ENCODE measurements around the gene SPAG6. TPM values are rescaled to one million over a fixed set of nuclear protein-coding genes. Genes with fewer than 3 reads are reported as not detected.

SPAG6 gene
- total and polyA plus RNA-seq, 2 experiments from 2014 or later = 0.21 TPM; not detected in 1

DNA sequence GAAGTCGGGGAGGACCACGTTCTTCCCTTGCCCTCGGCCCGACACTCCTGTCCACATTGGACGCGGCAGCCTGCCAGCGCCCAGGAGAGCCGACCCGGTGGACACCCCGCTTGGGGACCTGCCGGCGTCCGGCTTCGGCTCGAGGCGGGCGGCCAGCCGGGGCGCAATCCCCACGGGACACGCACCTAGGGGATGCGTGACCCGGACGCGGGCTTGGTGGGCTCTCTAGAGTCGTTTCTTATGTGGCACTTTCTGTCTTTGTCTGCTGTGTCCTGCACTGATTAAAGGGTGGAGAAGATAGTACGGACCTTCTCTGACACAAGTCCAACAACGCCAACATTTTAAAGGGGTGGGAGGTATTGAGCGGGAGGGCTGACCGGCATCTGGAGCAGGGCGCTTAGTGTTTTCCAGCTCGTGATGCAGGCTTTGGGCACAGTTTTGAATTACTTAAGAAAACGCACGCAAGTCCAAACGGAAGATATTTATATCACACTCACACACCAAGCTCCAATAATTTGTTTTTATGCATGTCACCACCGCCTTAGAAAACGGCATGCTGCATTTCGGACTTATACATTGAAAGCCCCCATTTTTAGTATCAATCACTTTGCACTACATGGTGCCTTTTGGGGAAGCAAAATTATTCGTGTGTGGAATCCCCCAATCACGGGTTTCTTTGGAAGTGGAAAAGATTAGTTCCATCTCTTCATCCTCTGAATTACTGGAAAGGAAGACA is 3.9 kb upstream of the SPAG6 start:
- peaks cover 18% of the 10 kb centered on the region for H3K4me1 Mint-ChIP-seq
- Histone ChIP-seq H3K9me2 (ENCODE audit: insufficient read depth) (no peaks in the 10 kb centered on the region), H3F3A (replicated peaks; ENCODE audit: low read depth) (peaks cover 34% of the 10 kb centered on the region), H3K79me2 (replicated peaks; ENCODE audit: insufficient read depth) (no peaks in the 10 kb centered on the region), H3K36me3 (ENCODE audit: insufficient read depth) (no peaks in the 10 kb centered on the region), H3K4me2 (peak overlapping the region; percentile 77), H3K27me3 (ENCODE audit: insufficient read depth) (peaks cover 100% of the 10 kb centered on the region), H3K27ac (ENCODE audit: low read depth) (no peak overlapping the region), H3K4me1 (ENCODE audit: insufficient read depth) (peaks cover 39% of the 10 kb centered on the region), H2AFZ (no peak overlapping the region), H4K20me1 (replicated peaks; ENCODE audit: insufficient read depth) (peaks cover 25% of the 10 kb centered on the region), H3K4me3 (peak overlapping the region; percentile 60)
- TF ChIP-seq, protein P1, sequence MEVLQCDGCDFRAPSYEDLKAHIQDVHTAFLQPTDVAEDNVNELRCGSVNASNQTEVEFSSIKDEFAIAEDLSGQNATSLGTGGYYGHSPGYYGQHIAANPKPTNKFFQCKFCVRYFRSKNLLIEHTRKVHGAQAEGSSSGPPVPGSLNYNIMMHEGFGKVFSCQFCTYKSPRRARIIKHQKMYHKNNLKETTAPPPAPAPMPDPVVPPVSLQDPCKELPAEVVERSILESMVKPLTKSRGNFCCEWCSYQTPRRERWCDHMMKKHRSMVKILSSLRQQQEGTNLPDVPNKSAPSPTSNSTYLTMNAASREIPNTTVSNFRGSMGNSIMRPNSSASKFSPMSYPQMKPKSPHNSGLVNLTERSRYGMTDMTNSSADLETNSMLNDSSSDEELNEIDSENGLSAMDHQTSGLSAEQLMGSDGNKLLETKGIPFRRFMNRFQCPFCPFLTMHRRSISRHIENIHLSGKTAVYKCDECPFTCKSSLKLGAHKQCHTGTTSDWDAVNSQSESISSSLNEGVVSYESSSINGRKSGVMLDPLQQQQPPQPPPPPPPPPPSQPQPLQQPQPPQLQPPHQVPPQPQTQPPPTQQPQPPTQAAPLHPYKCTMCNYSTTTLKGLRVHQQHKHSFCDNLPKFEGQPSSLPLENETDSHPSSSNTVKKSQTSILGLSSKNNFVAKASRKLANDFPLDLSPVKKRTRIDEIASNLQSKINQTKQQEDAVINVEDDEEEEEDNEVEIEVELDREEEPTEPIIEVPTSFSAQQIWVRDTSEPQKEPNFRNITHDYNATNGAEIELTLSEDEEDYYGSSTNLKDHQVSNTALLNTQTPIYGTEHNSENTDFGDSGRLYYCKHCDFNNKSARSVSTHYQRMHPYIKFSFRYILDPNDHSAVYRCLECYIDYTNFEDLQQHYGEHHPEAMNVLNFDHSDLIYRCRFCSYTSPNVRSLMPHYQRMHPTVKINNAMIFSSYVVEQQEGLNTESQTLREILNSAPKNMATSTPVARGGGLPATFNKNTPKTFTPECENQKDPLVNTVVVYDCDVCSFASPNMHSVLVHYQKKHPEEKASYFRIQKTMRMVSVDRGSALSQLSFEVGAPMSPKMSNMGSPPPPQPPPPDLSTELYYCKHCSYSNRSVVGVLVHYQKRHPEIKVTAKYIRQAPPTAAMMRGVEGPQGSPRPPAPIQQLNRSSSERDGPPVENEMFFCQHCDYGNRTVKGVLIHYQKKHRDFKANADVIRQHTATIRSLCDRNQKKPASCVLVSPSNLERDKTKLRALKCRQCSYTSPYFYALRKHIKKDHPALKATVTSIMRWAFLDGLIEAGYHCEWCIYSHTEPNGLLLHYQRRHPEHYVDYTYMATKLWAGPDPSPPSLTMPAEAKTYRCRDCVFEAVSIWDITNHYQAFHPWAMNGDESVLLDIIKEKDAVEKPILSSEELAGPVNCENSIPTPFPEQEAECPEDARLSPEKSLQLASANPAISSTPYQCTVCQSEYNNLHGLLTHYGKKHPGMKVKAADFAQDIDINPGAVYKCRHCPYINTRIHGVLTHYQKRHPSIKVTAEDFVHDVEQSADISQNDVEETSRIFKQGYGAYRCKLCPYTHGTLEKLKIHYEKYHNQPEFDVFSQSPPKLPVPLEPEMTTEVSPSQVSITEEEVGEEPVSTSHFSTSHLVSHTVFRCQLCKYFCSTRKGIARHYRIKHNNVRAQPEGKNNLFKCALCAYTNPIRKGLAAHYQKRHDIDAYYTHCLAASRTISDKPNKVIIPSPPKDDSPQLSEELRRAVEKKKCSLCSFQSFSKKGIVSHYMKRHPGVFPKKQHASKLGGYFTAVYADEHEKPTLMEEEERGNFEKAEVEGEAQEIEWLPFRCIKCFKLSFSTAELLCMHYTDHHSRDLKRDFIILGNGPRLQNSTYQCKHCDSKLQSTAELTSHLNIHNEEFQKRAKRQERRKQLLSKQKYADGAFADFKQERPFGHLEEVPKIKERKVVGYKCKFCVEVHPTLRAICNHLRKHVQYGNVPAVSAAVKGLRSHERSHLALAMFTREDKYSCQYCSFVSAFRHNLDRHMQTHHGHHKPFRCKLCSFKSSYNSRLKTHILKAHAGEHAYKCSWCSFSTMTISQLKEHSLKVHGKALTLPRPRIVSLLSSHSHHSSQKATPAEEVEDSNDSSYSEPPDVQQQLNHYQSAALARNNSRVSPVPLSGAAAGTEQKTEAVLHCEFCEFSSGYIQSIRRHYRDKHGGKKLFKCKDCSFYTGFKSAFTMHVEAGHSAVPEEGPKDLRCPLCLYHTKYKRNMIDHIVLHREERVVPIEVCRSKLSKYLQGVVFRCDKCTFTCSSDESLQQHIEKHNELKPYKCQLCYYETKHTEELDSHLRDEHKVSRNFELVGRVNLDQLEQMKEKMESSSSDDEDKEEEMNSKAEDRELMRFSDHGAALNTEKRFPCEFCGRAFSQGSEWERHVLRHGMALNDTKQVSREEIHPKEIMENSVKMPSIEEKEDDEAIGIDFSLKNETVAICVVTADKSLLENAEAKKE (CRISPR knock-in tag; IDR thresholded peaks at IDR 0.05) = no peak
- TF ChIP-seq EZH2phosphoT487 (IDR thresholded peaks at IDR 0.05; ENCODE audit: unreplicated experiment) (peak; percentile 96), EZH2 (IDR thresholded peaks at IDR 0.05; ENCODE audit: low read depth, unreplicated experiment) (peak; percentile 95)
- peaks cover 94% of the 10 kb centered on the region for H3K27me3 Mint-ChIP-seq (ENCODE audit: insufficient read depth, low read depth, poor library complexity)
- peak overlapping the region; percentile 62 for H3K4me3 Mint-ChIP-seq
- DNase-seq (ENCODE audit: low spot score) = no peak
- peak; percentile 2; the same call in 1 of the 3 replicates for ATAC-seq
- H3K27ac Mint-ChIP-seq = no peak overlapping the region
- no peaks in the 10 kb centered on the region; the same call in 2 of the 3 replicates for H3K9me3 Mint-ChIP-seq
- H3K36me3 Mint-ChIP-seq (ENCODE audit: low read depth) = no peaks in the 10 kb centered on the region

DNA sequence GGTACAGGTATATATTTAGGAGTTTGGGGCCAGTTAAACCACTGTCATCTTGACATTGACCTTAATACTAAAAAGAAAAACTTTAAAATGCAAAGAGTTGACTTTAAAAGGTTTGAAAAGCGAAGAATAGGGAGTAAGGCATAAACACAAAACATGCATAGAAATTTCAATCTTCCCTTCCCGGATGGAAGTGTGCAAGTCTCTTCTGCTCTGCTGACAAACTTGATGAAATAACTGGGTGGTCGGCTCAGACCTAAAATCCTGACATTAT is 3.4 kb upstream of the SPAG6 start:
- Mint-ChIP-seq H3K9me3 (no peaks in the 10 kb centered on the region; the same call in 2 of the 3 replicates), H3K4me3 (peak overlapping the region; percentile 50; the same call in 1 of the 3 replicates), H3K4me1 (peaks cover 17% of the 10 kb centered on the region), H3K27ac (no peak overlapping the region), H3K27me3 (ENCODE audit: insufficient read depth, low read depth, poor library complexity) (peaks cover 94% of the 10 kb centered on the region), H3K36me3 (ENCODE audit: low read depth) (no peaks in the 10 kb centered on the region)
- Histone ChIP-seq H3K36me3 (ENCODE audit: insufficient read depth) (no peaks in the 10 kb centered on the region), H3K9me2 (ENCODE audit: insufficient read depth) (no peaks in the 10 kb centered on the region), H3K4me3 (no peak overlapping the region), H3K27ac (ENCODE audit: low read depth) (no peak overlapping the region), H3F3A (replicated peaks; ENCODE audit: low read depth) (peaks cover 33% of the 10 kb centered on the region), H3K4me2 (no peak overlapping the region), H2AFZ (no peak overlapping the region), H3K4me1 (ENCODE audit: insufficient read depth) (peaks cover 39% of the 10 kb centered on the region), H3K79me2 (replicated peaks; ENCODE audit: insufficient read depth) (no peaks in the 10 kb centered on the region), H4K20me1 (replicated peaks; ENCODE audit: insufficient read depth) (peaks cover 25% of the 10 kb centered on the region), H3K27me3 (ENCODE audit: insufficient read depth) (peaks cover 100% of the 10 kb centered on the region)
- TF ChIP-seq POLR2AphosphoS5 (IDR thresholded peaks at IDR 0.05; ENCODE audit: low read depth) (no peak), EZH2 (IDR thresholded peaks at IDR 0.05; ENCODE audit: low read depth, unreplicated experiment) (peak; percentile 78)
- ATAC-seq = no peak
- DNase-seq (ENCODE audit: low spot score) = no peak
